Right lobe of liver (tissue), 4 donors: ENCODE measurements around the gene TAF11L8.
"Not testable (repeated sequence)": the region's sequence is repeated elsewhere in the genome, so short reads cannot be mapped to it uniquely, and the experiment has no call there.

Experiments used
- POLR2A ChIP-seq: fragments of 450-650 bp; IDR thresholded peaks from one replicate; pipeline ENCODE4 v1.6.1; 2017; ENCODE audit warnings: antibody characterized with exemption, mild to moderate bottlenecking
- TF ChIP-seq, protein P1 (sequence below), 4 donors: fragments of 200-600 bp in 3 of 4; fragments of 450-650 bp in 1 of 4; IDR thresholded peaks; one replicate each; pipeline versions ENCODE4 v1.5.1 to v1.8.0; 2016 to 2022; ENCODE audit warnings: antibody characterized with exemption in 4 of 4, mild to moderate bottlenecking in 2 of 4
- donor health status: DM: no; HTN: no; CAD: no.
- donor health status: DM: no; HTN: no; CAD: no.
- donor health status: DM: no; HTN: yes; CAD: no.

DNA sequence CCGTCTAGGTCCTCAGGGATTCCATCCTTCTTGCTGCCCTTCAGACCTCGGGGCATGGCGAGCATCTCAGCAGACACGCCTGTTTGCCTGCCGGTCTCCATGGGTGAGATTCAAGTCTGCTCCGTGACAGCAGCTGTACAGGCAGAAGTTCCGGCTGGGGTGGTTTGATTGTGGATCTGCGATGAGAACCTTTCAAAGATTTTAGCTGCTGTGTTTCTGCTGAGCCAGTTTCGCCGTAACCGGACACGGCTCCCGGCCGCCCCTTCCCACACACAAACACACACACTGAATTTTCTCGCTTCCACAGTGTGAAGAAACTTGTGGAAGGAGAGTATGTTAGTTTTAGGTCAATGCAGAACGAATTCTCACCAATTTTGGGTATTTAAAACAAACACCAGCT lies 5.1 kb downstream of the TAF11L8 start, which contains the start of gene TAF11L7:
- TF ChIP-seq, protein P1, sequence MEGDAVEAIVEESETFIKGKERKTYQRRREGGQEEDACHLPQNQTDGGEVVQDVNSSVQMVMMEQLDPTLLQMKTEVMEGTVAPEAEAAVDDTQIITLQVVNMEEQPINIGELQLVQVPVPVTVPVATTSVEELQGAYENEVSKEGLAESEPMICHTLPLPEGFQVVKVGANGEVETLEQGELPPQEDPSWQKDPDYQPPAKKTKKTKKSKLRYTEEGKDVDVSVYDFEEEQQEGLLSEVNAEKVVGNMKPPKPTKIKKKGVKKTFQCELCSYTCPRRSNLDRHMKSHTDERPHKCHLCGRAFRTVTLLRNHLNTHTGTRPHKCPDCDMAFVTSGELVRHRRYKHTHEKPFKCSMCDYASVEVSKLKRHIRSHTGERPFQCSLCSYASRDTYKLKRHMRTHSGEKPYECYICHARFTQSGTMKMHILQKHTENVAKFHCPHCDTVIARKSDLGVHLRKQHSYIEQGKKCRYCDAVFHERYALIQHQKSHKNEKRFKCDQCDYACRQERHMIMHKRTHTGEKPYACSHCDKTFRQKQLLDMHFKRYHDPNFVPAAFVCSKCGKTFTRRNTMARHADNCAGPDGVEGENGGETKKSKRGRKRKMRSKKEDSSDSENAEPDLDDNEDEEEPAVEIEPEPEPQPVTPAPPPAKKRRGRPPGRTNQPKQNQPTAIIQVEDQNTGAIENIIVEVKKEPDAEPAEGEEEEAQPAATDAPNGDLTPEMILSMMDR (IDR thresholded peaks at IDR 0.05) = not testable (repeated sequence)
- TF ChIP-seq POLR2A = not testable (repeated sequence)
